Measurements from ENCODE around the gene CASTOR2. TPM values are rescaled to one million over a fixed set of nuclear protein-coding genes. Genes with fewer than 3 reads are reported as not detected.

Gene CASTOR2
- total and polyA plus RNA-seq, 10 of the 15 experiments (the other 5 are each of a cell fraction or from before 2014, with no cell fraction given): 0.18 to 1.1 (median 0.44) TPM; not detected in 4

DNA sequence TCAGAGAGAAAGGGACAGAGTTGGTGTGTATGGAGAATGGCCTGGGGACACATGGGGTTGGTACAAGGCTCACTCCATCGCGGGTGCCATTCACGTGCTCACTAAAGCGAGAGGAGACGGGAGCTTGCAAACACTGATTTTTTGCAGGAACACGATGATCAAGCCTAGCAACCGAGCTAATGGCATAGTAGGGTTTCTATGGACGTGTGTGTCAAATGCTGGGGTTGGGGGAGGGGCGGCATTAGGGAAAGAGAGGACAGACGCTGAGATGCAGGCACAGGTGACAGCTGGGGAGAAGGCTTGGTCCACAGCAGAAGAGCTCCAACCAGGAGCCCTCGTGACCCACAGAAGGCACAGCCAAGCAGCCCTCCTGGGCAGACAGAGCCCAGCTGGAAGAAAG lies 75.2 kb downstream of the CASTOR2 start (continued):
- TF ChIP-seq RELA (IDR thresholded peaks at IDR 0.05; ENCODE audit: borderline replicate concordance, partially characterized antibody) (no peak), MXI1 (IDR thresholded peaks at IDR 0.05; ENCODE audit: low read depth, low read length) (no peak), ZBED1 (IDR thresholded peaks at IDR 0.05; ENCODE audit: borderline replicate concordance) (no peak), KLF5 (IDR thresholded peaks at IDR 0.05; ENCODE audit: partially characterized antibody) (no peak), NR2F1 (conservative IDR thresholded peaks at IDR 0.05) (no peak), NBN (IDR thresholded peaks at IDR 0.05) (no peak)
- TF ChIP-seq, protein P1, sequence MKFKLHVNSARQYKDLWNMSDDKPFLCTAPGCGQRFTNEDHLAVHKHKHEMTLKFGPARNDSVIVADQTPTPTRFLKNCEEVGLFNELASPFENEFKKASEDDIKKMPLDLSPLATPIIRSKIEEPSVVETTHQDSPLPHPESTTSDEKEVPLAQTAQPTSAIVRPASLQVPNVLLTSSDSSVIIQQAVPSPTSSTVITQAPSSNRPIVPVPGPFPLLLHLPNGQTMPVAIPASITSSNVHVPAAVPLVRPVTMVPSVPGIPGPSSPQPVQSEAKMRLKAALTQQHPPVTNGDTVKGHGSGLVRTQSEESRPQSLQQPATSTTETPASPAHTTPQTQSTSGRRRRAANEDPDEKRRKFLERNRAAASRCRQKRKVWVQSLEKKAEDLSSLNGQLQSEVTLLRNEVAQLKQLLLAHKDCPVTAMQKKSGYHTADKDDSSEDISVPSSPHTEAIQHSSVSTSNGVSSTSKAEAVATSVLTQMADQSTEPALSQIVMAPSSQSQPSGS (IDR thresholded peaks at IDR 0.05; ENCODE audit: low read length): no peak

- Histone ChIP-seq H3K9ac (ENCODE audit: control insufficient read depth, insufficient read depth, low read length) (no peak overlapping the region), H3K27me3 (replicated peaks in 1 of 2; ENCODE audit: control insufficient read depth in 2 of 2, insufficient read depth in 2 of 2, low read length in 1 of 2) (no peaks in the 10 kb centered on the region), H3K9me3 (replicated peaks; ENCODE audit: control insufficient read depth, insufficient read depth, low read length) (no peaks in the 10 kb centered on the region), H4K20me1 (ENCODE audit: control insufficient read depth, insufficient read depth) (no peaks in the 10 kb centered on the region), H3K36me3 (ENCODE audit: control insufficient read depth in 2 of 2, insufficient read depth in 2 of 2, low read length in 1 of 2) (peaks cover 3 to 5% of the 10 kb centered on the region in 2 experiments; a peak in 3 of 4 replicates), H2AFZ (ENCODE audit: control insufficient read depth, low read depth, low read length) (no peak overlapping the region), H3K4me1 (ENCODE audit: control insufficient read depth, insufficient read depth, low read length) (no peaks in the 10 kb centered on the region), H3K4me2 (ENCODE audit: control insufficient read depth, insufficient read depth) (no peak overlapping the region), H3K79me2 (ENCODE audit: control insufficient read depth, insufficient read depth, low read length) (no peaks in the 10 kb centered on the region), H3K4me3 (no peak overlapping the region), H3K27ac (ENCODE audit: control insufficient read depth, insufficient read depth) (no peak overlapping the region)
- ATAC-seq (no peak), FAIRE-seq (no peak), DNase-seq (ENCODE audit: low read depth, low spot score) (no peak)
- ChIA-PET POLR2A (no interaction called here), CTCF (no interaction called here), RAD21 (ENCODE audit: unreplicated experiment) (no interaction called here), SMC1A (ENCODE audit: uncharacterized antibody, unreplicated experiment) (no interaction called here)
- in situ Hi-C loops (cut with MboI): no loop called here
- 88% methylated on average over 10 of the region's 10 CpGs for WGBS (ENCODE audit: insufficient coverage, insufficient replicate concordance, low lambda C conversion rate, missing lambda C conversion rate)
- no TSS peak for BruUV-seq (replicated peaks)
- intact Hi-C loops (cut with micrococcal nuclease; ENCODE audit: unreplicated experiment): no loop called here
- TF ChIP-seq ZNF384 (IDR thresholded peaks at IDR 0.05; ENCODE audit: borderline replicate concordance, low read depth, low read length) (no peak), HCFC1 (IDR thresholded peaks at IDR 0.05; ENCODE audit: low read length) (no peak), NRF1 (conservative IDR thresholded peaks at IDR 0.05; ENCODE audit: low read depth, low read length) (no peak), CHD4 (IDR thresholded peaks at IDR 0.05) (no peak), SKIL (IDR thresholded peaks at IDR 0.05; ENCODE audit: low read depth, poor library complexity, severe bottlenecking) (no peak), IRF4 (IDR thresholded peaks at IDR 0.05; ENCODE audit: low read depth, low read length) (no peak), YY1 (IDR thresholded peaks at IDR 0.05; ENCODE audit: low read depth, low read length) (no peak), HDAC6 (IDR thresholded peaks at IDR 0.05; ENCODE audit: unreplicated experiment) (no peak), SPI1 (IDR thresholded peaks at IDR 0.05; ENCODE audit: borderline replicate concordance, insufficient read depth, low read depth, low read length) (no peak), RELB (IDR thresholded peaks at IDR 0.05; ENCODE audit: low read depth) (no peak)
- TF ChIP-seq, protein P2, sequence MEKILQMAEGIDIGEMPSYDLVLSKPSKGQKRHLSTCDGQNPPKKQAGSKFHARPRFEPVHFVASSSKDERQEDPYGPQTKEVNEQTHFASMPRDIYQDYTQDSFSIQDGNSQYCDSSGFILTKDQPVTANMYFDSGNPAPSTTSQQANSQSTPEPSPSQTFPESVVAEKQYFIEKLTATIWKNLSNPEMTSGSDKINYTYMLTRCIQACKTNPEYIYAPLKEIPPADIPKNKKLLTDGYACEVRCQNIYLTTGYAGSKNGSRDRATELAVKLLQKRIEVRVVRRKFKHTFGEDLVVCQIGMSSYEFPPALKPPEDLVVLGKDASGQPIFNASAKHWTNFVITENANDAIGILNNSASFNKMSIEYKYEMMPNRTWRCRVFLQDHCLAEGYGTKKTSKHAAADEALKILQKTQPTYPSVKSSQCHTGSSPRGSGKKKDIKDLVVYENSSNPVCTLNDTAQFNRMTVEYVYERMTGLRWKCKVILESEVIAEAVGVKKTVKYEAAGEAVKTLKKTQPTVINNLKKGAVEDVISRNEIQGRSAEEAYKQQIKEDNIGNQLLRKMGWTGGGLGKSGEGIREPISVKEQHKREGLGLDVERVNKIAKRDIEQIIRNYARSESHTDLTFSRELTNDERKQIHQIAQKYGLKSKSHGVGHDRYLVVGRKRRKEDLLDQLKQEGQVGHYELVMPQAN (conservative IDR thresholded peaks at IDR 0.05): no peak
These were observed 76.0 kb downstream of the CASTOR2 start for GRCh38 chr7:75040512-75040911.

All from GM12878 (cell line).